GM23248 (cell line): ENCODE data around the gene IFI16. TPM values are rescaled to one million over a fixed set of nuclear protein-coding genes. Genes with fewer than 3 reads are reported as not detected.
"Not testable (repeated sequence)": the region's sequence is repeated elsewhere in the genome, so short reads cannot be mapped to it uniquely, and the experiment has no call there.

Source experiments
- DNase-seq: peaks from one replicate; pipeline ENCODE4 v3.0.0-alpha.2; 2015
- H2AFZ ChIP-seq: fragments of 200-600 bp; sonication (generic); 2 replicates; pipeline ENCODE4 v1.6.1; 2016; ENCODE audit warnings: antibody characterized with exemption
- H3F3A ChIP-seq: fragments of 200-600 bp; sonication (generic); 2 replicates; pipeline ENCODE4 v1.6.1; 2016; ENCODE audit warnings: mild to moderate bottlenecking, antibody characterized with exemption, mixed run types; ENCODE audit not compliant: insufficient read depth
- H3K27ac ChIP-seq: fragments of 200-600 bp; sonication (generic); 2 replicates; pipeline ENCODE4 v1.5.1; 2016; ENCODE audit warnings: mild to moderate bottlenecking
- H3K27me3 ChIP-seq: fragments of 200-600 bp; sonication (generic); replicated peaks from 2 replicates; pipeline ENCODE4 v1.6.1; 2016; ENCODE audit warnings: mild to moderate bottlenecking; ENCODE audit not compliant: insufficient read depth
- H3K36me3 ChIP-seq: fragments of 200-600 bp; sonication (generic); 2 replicates; pipeline ENCODE4 v1.6.1; 2016; ENCODE audit warnings: low read depth, mild to moderate bottlenecking
- H3K4me1 ChIP-seq: fragments of 200-600 bp; sonication (generic); 2 replicates; pipeline ENCODE4 v1.6.1; 2016; ENCODE audit warnings: mild to moderate bottlenecking; ENCODE audit not compliant: insufficient read depth
- H3K4me2 ChIP-seq: fragments of 200-600 bp; sonication (generic); one replicate; pipeline ENCODE4 v1.6.1; 2016; ENCODE audit warnings: mild to moderate bottlenecking; ENCODE audit not compliant: unreplicated experiment
- H3K4me3 ChIP-seq: fragments of 200-600 bp; sonication (generic); 2 replicates; pipeline ENCODE4 v1.5.1; 2016; ENCODE audit warnings: mild to moderate bottlenecking
- H3K79me2 ChIP-seq: fragments of 200-600 bp; sonication (generic); 2 replicates; pipeline ENCODE4 v1.6.1; 2016; ENCODE audit warnings: mild to moderate bottlenecking; ENCODE audit not compliant: insufficient read depth
- H3K9ac ChIP-seq: fragments of 200-600 bp; sonication (generic); 2 replicates; pipeline ENCODE4 v1.6.1; 2016; ENCODE audit warnings: mild to moderate bottlenecking
- H3K9me2 ChIP-seq: fragments of 200-600 bp; sonication (generic); 2 replicates; pipeline ENCODE4 v1.6.1; 2016; ENCODE audit warnings: mixed run types, mild to moderate bottlenecking, moderate library complexity; ENCODE audit not compliant: insufficient read depth
- H3K9me3 ChIP-seq: fragments of 200-600 bp; sonication (generic); one replicate; pipeline ENCODE4 v1.6.1; 2017; ENCODE audit warnings: low read depth
- H4K20me1 ChIP-seq: fragments of 200-600 bp; sonication (generic); 2 replicates; pipeline ENCODE4 v1.6.0; 2016; ENCODE audit not compliant: insufficient read depth
- EZH2 ChIP-seq: fragments of 200-600 bp; sonication (generic); IDR thresholded peaks from 2 replicates; pipeline ENCODE4 v1.6.1; 2018; ENCODE audit warnings: antibody characterized with exemption, mild to moderate bottlenecking; ENCODE audit not compliant: insufficient read depth, poor library complexity, severe bottlenecking
- EZH2phosphoT487 ChIP-seq: fragments of 200-600 bp; sonication (generic); IDR thresholded peaks from 2 replicates; pipeline ENCODE4 v1.6.1; 2018; ENCODE audit warnings: antibody characterized with exemption, moderate library complexity, mild to moderate bottlenecking, low read depth; ENCODE audit not compliant: insufficient read depth
- WGBS, 2 experiments: methylation state at CpG; one replicate each; pipeline ENCODE4 v1.1.6; 2015 to 2017; ENCODE audit warnings: low lambda C conversion rate in 2 of 2, low coverage in 1 of 2; ENCODE audit errors: missing lambda C conversion rate in 2 of 2; 5-methylcytosine and 5-hydroxymethylcytosine counted together
- in situ Hi-C: fragments of 300-500 bp; cut with MboI; formaldehyde crosslinking; loops from 2 replicates; pipeline ENCODE4 v1.15.0; 2020
- polyA plus RNA-seq: library from polyadenylated mRNA; unstranded; fragments of >200 nt; fragmentation: Nextera tagmentation; extraction: Ambion mirVana; gene quantifications from 2 replicates; pipeline ENCODE4 v1.2.1, GENCODE V29; 2016
- total RNA-seq: library from RNA; depleted of rRNA; stranded (reverse); fragments of >200 nt; shearing (Covaris generic); gene quantifications from 2 replicates; pipeline ENCODE4 v1.2.3, GENCODE V29; 2014

Gene IFI16
- total and polyA plus RNA-seq, 2 experiments from 2014 or later: 36.4 to 88.9 TPM

- Histone ChIP-seq H3K79me2 (peaks cover 27% of the 10 kb centered on the region), H3K27ac (no peak overlapping the region), H3F3A (peaks cover 36% of the 10 kb centered on the region), H3K4me1 (peaks cover 40% of the 10 kb centered on the region), H4K20me1 (no peaks in the 10 kb centered on the region), H3K9ac (no peak overlapping the region), H3K36me3 (no peaks in the 10 kb centered on the region), H3K9me2 (no peaks in the 10 kb centered on the region), H3K27me3 (no peaks in the 10 kb centered on the region), H3K9me3 (no peaks in the 10 kb centered on the region), H3K4me2 (no peak overlapping the region), H3K4me3 (no peak overlapping the region), H2AFZ (no peak overlapping the region)
- no peak for DNase-seq
- in situ Hi-C loops: no loop called here
- TF ChIP-seq EZH2phosphoT487 (no peak), EZH2 (no peak)
These were observed 2.0 kb upstream of the IFI16 start for GRCh38 chr1:159007726-159008125.

- DNase-seq: no peak
- in situ Hi-C loops: no loop called here
These were observed 941 bp upstream of the IFI16 start for GRCh38 chr1:159008744-159009188.

GRCh38 chr1:159009287-159009686 lies 420 bp upstream of the IFI16 start:
- no peak for DNase-seq
- H3F3A ChIP-seq: peaks cover 34% of the 10 kb centered on the region
- no peaks in the 10 kb centered on the region for H3K27me3 ChIP-seq
- peaks cover under 1% of the 10 kb centered on the region; the same call in 1 of the 2 replicates for H3K36me3 ChIP-seq
- H3K9me3 ChIP-seq: no peaks in the 10 kb centered on the region
- H3K27ac ChIP-seq: peak overlapping the region; percentile 98
- peak overlapping the region; percentile 91 for H3K4me2 ChIP-seq
- peak overlapping the region; percentile 97 for H3K9ac ChIP-seq
- WGBS, 2 experiments: 43 to 48% methylated on average over 2 of the region's 2 CpGs
- H3K4me3 ChIP-seq: peak overlapping the region; percentile 94
- H3K4me1 ChIP-seq: peaks cover 43% of the 10 kb centered on the region
- in situ Hi-C loops: no loop called here
- peak overlapping the region; percentile 77 for H2AFZ ChIP-seq
- no peaks in the 10 kb centered on the region for H3K9me2 ChIP-seq
- H4K20me1 ChIP-seq: no peaks in the 10 kb centered on the region
- H3K79me2 ChIP-seq: peaks cover 43% of the 10 kb centered on the region
- TF ChIP-seq EZH2phosphoT487: no peak
- TF ChIP-seq EZH2: no peak

More at GRCh38 chr1:159008744-159009188, 941 bp upstream of the IFI16 start:
- TF ChIP-seq EZH2phosphoT487 (no peak), EZH2 (no peak)
- H4K20me1 ChIP-seq: no peaks in the 10 kb centered on the region
- peaks cover 47% of the 10 kb centered on the region for H3K4me1 ChIP-seq
- H2AFZ ChIP-seq: peak overlapping the region; percentile 77
- H3K27me3 ChIP-seq: no peaks in the 10 kb centered on the region
- no peaks in the 10 kb centered on the region for H3K9me3 ChIP-seq
- H3F3A ChIP-seq: peaks cover 36% of the 10 kb centered on the region
- H3K79me2 ChIP-seq: peaks cover 38% of the 10 kb centered on the region
- H3K36me3 ChIP-seq: no peaks in the 10 kb centered on the region
- WGBS, 2 experiments: 54 to 57% methylated on average over 4 of the region's 4 CpGs
- H3K4me2 ChIP-seq: peak overlapping the region; percentile 91
- peak overlapping the region; percentile 98 for H3K27ac ChIP-seq
- 0 out of 2 replicates have a peak overlapping the region, but pooled peaks have one; percentile 94 for H3K4me3 ChIP-seq
- peak overlapping the region; percentile 97 for H3K9ac ChIP-seq
- no peaks in the 10 kb centered on the region for H3K9me2 ChIP-seq

GRCh38 chr1:159010391-159010790 lies 684 bp downstream of the IFI16 start:
- Histone ChIP-seq H3K4me3 (peak overlapping the region; percentile 94), H3K79me2 (peaks cover 54% of the 10 kb centered on the region), H3K36me3 (peaks cover 11% of the 10 kb centered on the region), H3K27me3 (no peaks in the 10 kb centered on the region), H3K4me1 (peaks cover 35% of the 10 kb centered on the region), H3K9ac (peak overlapping the region; percentile 97), H3F3A (peaks cover 26% of the 10 kb centered on the region), H3K27ac (peak overlapping the region; percentile 98), H2AFZ (peak overlapping the region; percentile 77), H3K9me3 (no peaks in the 10 kb centered on the region), H3K9me2 (no peaks in the 10 kb centered on the region), H4K20me1 (no peaks in the 10 kb centered on the region), H3K4me2 (peak overlapping the region; percentile 91)
- WGBS, 2 experiments: 0 to 2% methylated on average over 5 of the region's 5 CpGs
- no peak for TF ChIP-seq EZH2phosphoT487
- TF ChIP-seq EZH2: no peak
- DNase-seq: peak; percentile 32
- in situ Hi-C loops: no loop called here

- peak overlapping the region; percentile 91 for H3K4me2 ChIP-seq
- H3K4me1 ChIP-seq: peaks cover 35% of the 10 kb centered on the region
- H4K20me1 ChIP-seq, H3K9me3 ChIP-seq, H3K27me3 ChIP-seq, in situ Hi-C loops, H3K9me2 ChIP-seq: not testable (repeated sequence)
- WGBS, 2 experiments: 2% methylated on average over 8 to 9 of the region's 9 CpGs
- H3K27ac ChIP-seq: peak overlapping the region; percentile 98
- peak overlapping the region; percentile 94 for H3K4me3 ChIP-seq
- peak; percentile 44 for DNase-seq
- H3K36me3 ChIP-seq: peaks cover 15% of the 10 kb centered on the region
- peaks cover 30% of the 10 kb centered on the region for H3F3A ChIP-seq
- peak overlapping the region; percentile 77 for H2AFZ ChIP-seq
- H3K79me2 ChIP-seq: peaks cover 58% of the 10 kb centered on the region
- peak overlapping the region; percentile 97 for H3K9ac ChIP-seq
These were observed 1.3 kb downstream of the IFI16 start for GRCh38 chr1:159011001-159011400.
